Measurements from ENCODE around the gene AK3. TPM values are rescaled to one million over a fixed set of nuclear protein-coding genes. Genes with fewer than 3 reads are reported as not detected.
A peak's percentile ranks its signal among the peaks of the same experiment; 100 is the strongest.

AK3 gene
- total and polyA plus RNA-seq, 10 of the 15 experiments (the other 5 are each of a cell fraction or from before 2014, with no cell fraction given) = 14.2 to 86.6 (median 43.9) TPM

DNA sequence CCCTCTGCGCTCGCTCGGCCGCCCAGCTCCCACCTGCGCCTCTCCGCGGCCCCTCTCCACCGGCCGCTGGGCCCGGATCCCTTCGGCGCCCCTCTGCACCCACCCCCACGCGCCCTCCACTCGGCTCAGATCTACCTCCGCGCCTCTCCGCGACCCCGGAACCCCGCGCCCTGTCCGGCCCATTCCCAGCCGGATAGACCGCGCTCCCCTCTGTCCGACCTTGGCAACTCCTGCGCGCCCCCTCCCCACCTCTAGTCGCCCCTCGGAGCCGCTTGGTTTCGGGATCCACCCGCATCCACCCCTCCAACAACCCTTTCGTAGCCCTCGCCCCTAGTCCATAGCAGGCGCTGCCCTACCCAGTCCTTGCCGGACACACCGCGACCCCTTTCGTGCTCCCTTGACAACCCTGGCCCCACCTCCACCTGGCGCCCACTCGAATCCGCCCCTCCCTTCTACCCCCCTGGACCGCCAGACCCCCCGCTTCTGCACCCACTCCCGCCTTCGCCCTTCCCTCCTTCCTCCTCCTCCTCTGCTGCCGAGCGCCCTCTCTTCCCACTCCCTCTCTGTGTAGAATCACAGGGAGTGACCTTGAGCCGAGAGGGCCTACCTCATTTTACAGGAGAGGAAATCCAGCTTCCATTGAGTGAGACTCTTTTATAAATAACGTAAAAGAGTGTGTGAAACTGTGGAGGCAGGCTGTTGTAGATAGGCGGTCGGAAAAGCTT, 525 bp upstream of the AK3 start (continued):
- TF ChIP-seq, protein P1, sequence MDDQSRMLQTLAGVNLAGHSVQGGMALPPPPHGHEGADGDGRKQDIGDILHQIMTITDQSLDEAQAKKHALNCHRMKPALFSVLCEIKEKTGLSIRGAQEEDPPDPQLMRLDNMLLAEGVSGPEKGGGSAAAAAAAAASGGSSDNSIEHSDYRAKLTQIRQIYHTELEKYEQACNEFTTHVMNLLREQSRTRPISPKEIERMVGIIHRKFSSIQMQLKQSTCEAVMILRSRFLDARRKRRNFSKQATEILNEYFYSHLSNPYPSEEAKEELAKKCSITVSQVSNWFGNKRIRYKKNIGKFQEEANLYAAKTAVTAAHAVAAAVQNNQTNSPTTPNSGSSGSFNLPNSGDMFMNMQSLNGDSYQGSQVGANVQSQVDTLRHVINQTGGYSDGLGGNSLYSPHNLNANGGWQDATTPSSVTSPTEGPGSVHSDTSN (IDR thresholded peaks at IDR 0.05; ENCODE audit: insufficient replicate concordance, low read depth, low read length) = no peak
- peak; percentile 3; the same call in 1 of the 2 replicates for TF ChIP-seq MXI1 (IDR thresholded peaks at IDR 0.05; ENCODE audit: low read depth, low read length)
- TF ChIP-seq HDGF (IDR thresholded peaks at IDR 0.05) = peak; percentile 92
- no peak for TF ChIP-seq SMC3 (IDR thresholded peaks at IDR 0.05; ENCODE audit: borderline replicate concordance, low read length)
- TF ChIP-seq, protein P2, sequence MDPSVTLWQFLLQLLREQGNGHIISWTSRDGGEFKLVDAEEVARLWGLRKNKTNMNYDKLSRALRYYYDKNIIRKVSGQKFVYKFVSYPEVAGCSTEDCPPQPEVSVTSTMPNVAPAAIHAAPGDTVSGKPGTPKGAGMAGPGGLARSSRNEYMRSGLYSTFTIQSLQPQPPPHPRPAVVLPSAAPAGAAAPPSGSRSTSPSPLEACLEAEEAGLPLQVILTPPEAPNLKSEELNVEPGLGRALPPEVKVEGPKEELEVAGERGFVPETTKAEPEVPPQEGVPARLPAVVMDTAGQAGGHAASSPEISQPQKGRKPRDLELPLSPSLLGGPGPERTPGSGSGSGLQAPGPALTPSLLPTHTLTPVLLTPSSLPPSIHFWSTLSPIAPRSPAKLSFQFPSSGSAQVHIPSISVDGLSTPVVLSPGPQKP (IDR thresholded peaks at IDR 0.05; ENCODE audit: low read depth, low read length) = peak; percentile 6; the same call in 1 of the 2 replicates
- TF ChIP-seq JUNB (IDR thresholded peaks at IDR 0.05) = no peak
- no peak for TF ChIP-seq FOXK2 (IDR thresholded peaks at IDR 0.05)
- no peak for TF ChIP-seq SMAD1 (IDR thresholded peaks at IDR 0.05; ENCODE audit: low read depth, partially characterized antibody)
- TF ChIP-seq NR2C2 (IDR thresholded peaks at IDR 0.05; ENCODE audit: borderline replicate concordance, control insufficient read depth, insufficient read length, low read depth) = no peak
- TF ChIP-seq, protein P3, sequence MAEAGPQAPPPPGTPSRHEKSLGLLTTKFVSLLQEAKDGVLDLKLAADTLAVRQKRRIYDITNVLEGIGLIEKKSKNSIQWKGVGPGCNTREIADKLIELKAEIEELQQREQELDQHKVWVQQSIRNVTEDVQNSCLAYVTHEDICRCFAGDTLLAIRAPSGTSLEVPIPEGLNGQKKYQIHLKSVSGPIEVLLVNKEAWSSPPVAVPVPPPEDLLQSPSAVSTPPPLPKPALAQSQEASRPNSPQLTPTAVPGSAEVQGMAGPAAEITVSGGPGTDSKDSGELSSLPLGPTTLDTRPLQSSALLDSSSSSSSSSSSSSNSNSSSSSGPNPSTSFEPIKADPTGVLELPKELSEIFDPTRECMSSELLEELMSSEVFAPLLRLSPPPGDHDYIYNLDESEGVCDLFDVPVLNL (IDR thresholded peaks at IDR 0.05; ENCODE audit: low read depth, low read length) = no peak
- no peak for TF ChIP-seq YY1 (IDR thresholded peaks at IDR 0.05; ENCODE audit: low read depth, low read length)
- TF ChIP-seq EGR1 (IDR thresholded peaks at IDR 0.05; ENCODE audit: borderline replicate concordance in 1 of 2, low read depth in 2 of 2, low read length in 2 of 2) = 0 out of 3 replicates have a peak, but pooled peaks of 1 of the 2 experiments have one; percentile 15
- TF ChIP-seq KLF5 (IDR thresholded peaks at IDR 0.05; ENCODE audit: partially characterized antibody) = no peak
- no peak for TF ChIP-seq SMARCA5 (IDR thresholded peaks at IDR 0.05)
- TF ChIP-seq NR2F1 (conservative IDR thresholded peaks at IDR 0.05) = no peak
- no peak for TF ChIP-seq FOS (IDR thresholded peaks at IDR 0.05; ENCODE audit: borderline replicate concordance, extremely low read depth, insufficient read length)
